GM23248 (cell line): ENCODE data around the gene PTCD2. TPM values are rescaled to one million over a fixed set of nuclear protein-coding genes. Genes with fewer than 3 reads are reported as not detected.

Source experiments
- DNase-seq: peaks from one replicate; pipeline ENCODE4 v3.0.0-alpha.2; 2015
- H2AFZ ChIP-seq: fragments of 200-600 bp; sonication (generic); 2 replicates; pipeline ENCODE4 v1.6.1; 2016; ENCODE audit warnings: antibody characterized with exemption
- H3F3A ChIP-seq: fragments of 200-600 bp; sonication (generic); 2 replicates; pipeline ENCODE4 v1.6.1; 2016; ENCODE audit warnings: mild to moderate bottlenecking, antibody characterized with exemption, mixed run types; ENCODE audit not compliant: insufficient read depth
- H3K27ac ChIP-seq: fragments of 200-600 bp; sonication (generic); 2 replicates; pipeline ENCODE4 v1.5.1; 2016; ENCODE audit warnings: mild to moderate bottlenecking
- H3K27me3 ChIP-seq: fragments of 200-600 bp; sonication (generic); replicated peaks from 2 replicates; pipeline ENCODE4 v1.6.1; 2016; ENCODE audit warnings: mild to moderate bottlenecking; ENCODE audit not compliant: insufficient read depth
- H3K36me3 ChIP-seq: fragments of 200-600 bp; sonication (generic); 2 replicates; pipeline ENCODE4 v1.6.1; 2016; ENCODE audit warnings: low read depth, mild to moderate bottlenecking
- H3K4me1 ChIP-seq: fragments of 200-600 bp; sonication (generic); 2 replicates; pipeline ENCODE4 v1.6.1; 2016; ENCODE audit warnings: mild to moderate bottlenecking; ENCODE audit not compliant: insufficient read depth
- H3K4me2 ChIP-seq: fragments of 200-600 bp; sonication (generic); one replicate; pipeline ENCODE4 v1.6.1; 2016; ENCODE audit warnings: mild to moderate bottlenecking; ENCODE audit not compliant: unreplicated experiment
- H3K4me3 ChIP-seq: fragments of 200-600 bp; sonication (generic); 2 replicates; pipeline ENCODE4 v1.5.1; 2016; ENCODE audit warnings: mild to moderate bottlenecking
- H3K79me2 ChIP-seq: fragments of 200-600 bp; sonication (generic); 2 replicates; pipeline ENCODE4 v1.6.1; 2016; ENCODE audit warnings: mild to moderate bottlenecking; ENCODE audit not compliant: insufficient read depth
- H3K9ac ChIP-seq: fragments of 200-600 bp; sonication (generic); 2 replicates; pipeline ENCODE4 v1.6.1; 2016; ENCODE audit warnings: mild to moderate bottlenecking
- H3K9me2 ChIP-seq: fragments of 200-600 bp; sonication (generic); 2 replicates; pipeline ENCODE4 v1.6.1; 2016; ENCODE audit warnings: mixed run types, mild to moderate bottlenecking, moderate library complexity; ENCODE audit not compliant: insufficient read depth
- H3K9me3 ChIP-seq: fragments of 200-600 bp; sonication (generic); one replicate; pipeline ENCODE4 v1.6.1; 2017; ENCODE audit warnings: low read depth
- H4K20me1 ChIP-seq: fragments of 200-600 bp; sonication (generic); 2 replicates; pipeline ENCODE4 v1.6.0; 2016; ENCODE audit not compliant: insufficient read depth
- EZH2 ChIP-seq: fragments of 200-600 bp; sonication (generic); IDR thresholded peaks from 2 replicates; pipeline ENCODE4 v1.6.1; 2018; ENCODE audit warnings: antibody characterized with exemption, mild to moderate bottlenecking; ENCODE audit not compliant: insufficient read depth, poor library complexity, severe bottlenecking
- EZH2phosphoT487 ChIP-seq: fragments of 200-600 bp; sonication (generic); IDR thresholded peaks from 2 replicates; pipeline ENCODE4 v1.6.1; 2018; ENCODE audit warnings: antibody characterized with exemption, moderate library complexity, mild to moderate bottlenecking, low read depth; ENCODE audit not compliant: insufficient read depth
- WGBS, 2 experiments: methylation state at CpG; one replicate each; pipeline ENCODE4 v1.1.6; 2015 to 2017; ENCODE audit warnings: low lambda C conversion rate in 2 of 2, low coverage in 1 of 2; ENCODE audit errors: missing lambda C conversion rate in 2 of 2; 5-methylcytosine and 5-hydroxymethylcytosine counted together
- in situ Hi-C: fragments of 300-500 bp; cut with MboI; formaldehyde crosslinking; loops from 2 replicates; pipeline ENCODE4 v1.15.0; 2020
- polyA plus RNA-seq: library from polyadenylated mRNA; unstranded; fragments of >200 nt; fragmentation: Nextera tagmentation; extraction: Ambion mirVana; gene quantifications from 2 replicates; pipeline ENCODE4 v1.2.1, GENCODE V29; 2016
- total RNA-seq: library from RNA; depleted of rRNA; stranded (reverse); fragments of >200 nt; shearing (Covaris generic); gene quantifications from 2 replicates; pipeline ENCODE4 v1.2.3, GENCODE V29; 2014

The PTCD2 gene
- total and polyA plus RNA-seq, 2 experiments from 2014 or later: 11.1 to 15.5 TPM

DNA sequence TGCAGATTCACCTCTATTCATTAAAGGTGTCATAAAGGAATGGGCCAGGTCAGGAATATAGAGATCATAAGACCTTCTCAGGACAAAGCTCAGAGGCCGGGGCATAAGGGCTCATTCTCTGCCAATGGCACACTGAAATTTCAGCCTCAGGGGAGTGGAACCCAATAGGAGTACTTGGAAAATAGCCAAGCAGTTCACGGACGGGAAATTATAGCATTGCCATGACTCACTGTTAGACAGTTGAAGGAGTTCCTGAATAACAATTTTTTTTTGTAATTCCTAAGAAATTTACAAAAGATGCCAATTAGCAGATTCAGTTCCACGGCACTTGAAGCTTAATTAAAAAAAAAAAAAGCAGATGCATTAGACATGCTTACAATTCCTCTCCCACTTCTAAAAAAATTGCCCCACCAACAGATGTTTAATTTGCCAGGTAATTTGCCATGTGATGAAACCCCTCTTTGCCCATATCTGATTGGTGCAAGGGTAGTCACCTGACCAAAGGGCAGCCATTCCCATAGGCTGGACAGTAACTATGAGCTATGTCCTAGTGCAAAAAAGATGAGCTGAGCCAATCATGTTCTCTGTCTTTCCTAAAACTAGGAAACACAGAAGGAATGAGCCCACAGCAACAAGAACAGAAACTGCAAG, 58.6 kb downstream of the PTCD2 start:
- Histone ChIP-seq H3K9ac (no peak overlapping the region), H4K20me1 (no peaks in the 10 kb centered on the region), H3F3A (peaks cover 46% of the 10 kb centered on the region), H3K9me2 (no peaks in the 10 kb centered on the region), H3K4me1 (peaks cover 57% of the 10 kb centered on the region), H3K27me3 (no peaks in the 10 kb centered on the region), H3K27ac (no peak overlapping the region), H3K4me3 (no peak overlapping the region), H2AFZ (no peak overlapping the region), H3K4me2 (peak overlapping the region; percentile 28), H3K36me3 (no peaks in the 10 kb centered on the region), H3K79me2 (no peaks in the 10 kb centered on the region), H3K9me3 (no peaks in the 10 kb centered on the region)
- in situ Hi-C loops: loop anchor here (10.0 kb wide), 1 partner anchor 146 kb away; no protein-coding TSS in a partner anchor
- no peak for TF ChIP-seq EZH2phosphoT487
- no peak for TF ChIP-seq EZH2
- peak; percentile 93 for DNase-seq
- 8 to 14% methylated on average over 4 of the region's 4 CpGs for WGBS, 2 experiments

DNA sequence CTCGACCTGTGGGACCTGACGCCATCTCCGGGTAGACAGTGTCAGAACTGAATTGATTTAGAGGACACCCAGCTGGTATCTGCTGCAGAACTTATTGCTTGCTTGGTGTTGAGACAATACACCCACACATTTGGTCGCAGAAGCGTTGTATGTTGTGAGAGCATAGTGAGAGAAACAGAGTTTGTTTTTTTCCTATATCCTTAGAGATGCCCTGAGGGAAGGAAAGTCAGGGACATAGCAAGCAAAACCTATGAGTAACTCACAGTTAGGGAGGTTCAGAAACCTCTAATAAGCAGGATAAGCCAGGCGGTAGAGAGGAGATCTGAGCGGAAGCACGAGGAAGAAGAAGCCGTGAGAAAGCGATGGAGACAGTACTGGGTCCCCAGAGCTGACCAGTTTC, 59.8 kb downstream of the PTCD2 start:
- Histone ChIP-seq H3K79me2 (no peaks in the 10 kb centered on the region), H3K36me3 (no peaks in the 10 kb centered on the region), H3K4me1 (peaks cover 60% of the 10 kb centered on the region), H3F3A (peaks cover 48% of the 10 kb centered on the region), H4K20me1 (no peaks in the 10 kb centered on the region), H3K9me3 (no peaks in the 10 kb centered on the region), H2AFZ (no peak overlapping the region), H3K4me3 (no peak overlapping the region), H3K9me2 (no peaks in the 10 kb centered on the region), H3K9ac (no peak overlapping the region), H3K27me3 (no peaks in the 10 kb centered on the region), H3K4me2 (no peak overlapping the region), H3K27ac (no peak overlapping the region; the same call in 1 of the 2 replicates)
- no peak for TF ChIP-seq EZH2
- 85 to 92% methylated on average over 10 of the region's 10 CpGs for WGBS, 2 experiments
- in situ Hi-C loops: loop anchor here (10.0 kb wide), 1 partner anchor 145 kb away; no protein-coding TSS in a partner anchor
- DNase-seq: peak; percentile 59

DNA sequence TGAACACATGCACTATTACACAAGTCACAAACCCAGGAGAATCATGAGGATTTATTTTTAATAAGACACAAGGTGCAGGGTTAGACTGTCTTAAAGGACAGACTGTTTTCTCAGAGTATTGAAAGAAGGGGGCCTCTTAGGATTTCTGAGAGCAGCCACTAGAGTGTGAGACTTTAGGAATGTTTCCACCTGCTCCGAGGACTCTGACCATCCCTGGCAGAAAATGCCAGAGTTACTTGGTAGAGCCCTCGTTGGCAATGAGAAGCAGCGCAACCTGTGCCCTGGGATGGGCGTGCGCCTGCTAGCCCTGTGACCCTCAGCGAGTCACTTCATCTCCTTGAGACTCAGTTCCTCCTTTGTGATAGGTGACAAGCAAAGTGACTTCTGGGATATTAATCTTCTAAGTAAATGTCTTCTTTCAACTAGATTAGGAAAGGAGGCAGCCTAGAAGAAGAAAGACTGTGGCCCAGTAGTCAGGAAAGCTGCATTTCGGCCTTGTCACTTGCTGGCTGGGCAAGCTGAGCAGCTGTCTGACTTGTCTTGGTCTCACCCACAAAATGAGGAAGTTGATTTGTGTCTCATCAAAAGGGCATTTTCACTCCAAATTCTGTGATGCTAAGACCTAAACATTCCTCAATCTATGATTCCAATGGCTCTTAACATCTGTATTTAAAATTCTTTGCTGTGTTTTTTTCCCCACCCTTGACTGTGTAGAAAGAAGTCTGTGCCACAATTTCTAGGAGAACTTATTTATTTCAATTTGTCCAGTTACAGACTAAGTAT, 60.5 kb downstream of the PTCD2 start:
- no peaks in the 10 kb centered on the region for H3K79me2 ChIP-seq
- H3K9me2 ChIP-seq: no peaks in the 10 kb centered on the region
- no peak overlapping the region for H3K4me2 ChIP-seq
- in situ Hi-C loops: no loop called here
- H4K20me1 ChIP-seq: no peaks in the 10 kb centered on the region
- H3F3A ChIP-seq: peaks cover 48% of the 10 kb centered on the region
- H3K27me3 ChIP-seq: no peaks in the 10 kb centered on the region
- no peak for TF ChIP-seq EZH2phosphoT487
- TF ChIP-seq EZH2: no peak
- WGBS, 2 experiments: 80 to 84% methylated on average over 7 of the region's 7 CpGs
- H3K4me3 ChIP-seq: no peak overlapping the region
- peaks cover 60% of the 10 kb centered on the region for H3K4me1 ChIP-seq
- no peaks in the 10 kb centered on the region for H3K9me3 ChIP-seq
- peak; percentile 29 for DNase-seq
- H3K27ac ChIP-seq: peak overlapping the region; percentile 41
- no peak overlapping the region for H3K9ac ChIP-seq
- no peaks in the 10 kb centered on the region for H3K36me3 ChIP-seq
- H2AFZ ChIP-seq: peak overlapping the region; percentile 53

DNA sequence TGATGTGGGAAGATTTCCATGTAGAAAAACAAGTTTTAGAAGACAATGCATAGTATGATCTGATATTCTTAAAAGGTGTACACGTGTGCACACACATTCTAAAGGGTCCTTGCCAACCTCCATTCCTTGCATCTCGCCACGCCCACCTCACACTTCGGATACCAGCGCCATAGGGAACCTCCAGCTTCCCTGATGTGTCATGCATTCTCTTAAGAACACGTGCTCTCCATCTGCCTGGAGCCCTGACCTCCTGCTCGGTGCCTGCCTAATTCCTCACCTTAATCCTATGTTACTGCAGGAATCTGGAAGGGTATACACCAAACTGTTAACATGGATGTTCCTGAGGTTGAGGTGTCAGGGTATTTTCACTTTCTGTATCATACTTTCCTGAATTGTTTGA, 63.1 kb downstream of the PTCD2 start:
- Histone ChIP-seq H3K4me2 (peak overlapping the region; percentile 60), H3K36me3 (no peaks in the 10 kb centered on the region), H3K27me3 (no peaks in the 10 kb centered on the region), H3K27ac (peak overlapping the region; percentile 37), H2AFZ (peak overlapping the region; percentile 63; the same call in 1 of the 2 replicates), H4K20me1 (no peaks in the 10 kb centered on the region), H3K4me1 (peaks cover 63% of the 10 kb centered on the region), H3K9me2 (no peaks in the 10 kb centered on the region), H3K9me3 (no peaks in the 10 kb centered on the region), H3K79me2 (no peaks in the 10 kb centered on the region), H3K9ac (peak overlapping the region; percentile 23), H3K4me3 (0 out of 2 replicates have a peak overlapping the region, but pooled peaks have one; percentile 3), H3F3A (peaks cover 42% of the 10 kb centered on the region)
- TF ChIP-seq EZH2phosphoT487 (no peak), EZH2 (no peak)
- in situ Hi-C loops: no loop called here
- 8% methylated on average over 7 of the region's 7 CpGs for WGBS, 2 experiments
- DNase-seq: peak; percentile 88
